Skeletal muscle tissue (tissue), 4 donors: ENCODE measurements around the gene CYP4F22. TPM values are rescaled to one million over a fixed set of nuclear protein-coding genes. Genes with fewer than 3 reads are reported as not detected.
"Not testable (repeated sequence)": the region's sequence is repeated elsewhere in the genome, so short reads cannot be mapped to it uniquely, and the experiment has no call there.

Experiments
- H3K27ac ChIP-seq: one replicate; pipeline ENCODE4 v1.7.0; 2013; ENCODE audit warnings: mild to moderate bottlenecking, low read depth, low read length, inconsistent platforms
- H3K27me3 ChIP-seq, 3 donors: one replicate each; pipeline ENCODE4 v1.7.0; 2013; ENCODE audit warnings: low read length in 3 of 3; ENCODE audit not compliant: control insufficient read depth in 3 of 3, insufficient read depth in 3 of 3
- H3K36me3 ChIP-seq, 3 donors: one replicate each; pipeline ENCODE4 v1.7.0; 2013; ENCODE audit warnings: low read length in 3 of 3; ENCODE audit not compliant: control insufficient read depth in 3 of 3, insufficient read depth in 3 of 3
- H3K4me1 ChIP-seq, 3 donors: one replicate each; pipeline ENCODE4 v1.7.0; 2013; ENCODE audit warnings: low read length in 3 of 3, mild to moderate bottlenecking in 3 of 3; ENCODE audit not compliant: control insufficient read depth in 3 of 3, insufficient read depth in 3 of 3
- H3K4me3 ChIP-seq, 3 donors: one replicate each; pipeline ENCODE4 v1.7.0; 2013; ENCODE audit warnings: low read length in 3 of 3
- H3K9ac ChIP-seq, 3 donors: one replicate each; pipeline ENCODE4 v1.7.0; 2013; ENCODE audit warnings: low read length in 3 of 3, mild to moderate bottlenecking in 3 of 3, moderate library complexity in 2 of 3, low read depth in 1 of 3
- H3K9me3 ChIP-seq, 3 donors: one replicate each; pipeline ENCODE4 v1.7.0; 2013; ENCODE audit warnings: low read length in 3 of 3; ENCODE audit not compliant: control insufficient read depth in 3 of 3
- total RNA-seq: library from RNA; depleted of rRNA; stranded (reverse); fragments of >200 nt; gene quantifications from one replicate; pipeline ENCODE4 v1.2.3, GENCODE V29; 2014
- donor health status: Osteomylitis.

CYP4F22 gene
- total RNA-seq, 1 donor from 2014 or later, result not detected

DNA sequence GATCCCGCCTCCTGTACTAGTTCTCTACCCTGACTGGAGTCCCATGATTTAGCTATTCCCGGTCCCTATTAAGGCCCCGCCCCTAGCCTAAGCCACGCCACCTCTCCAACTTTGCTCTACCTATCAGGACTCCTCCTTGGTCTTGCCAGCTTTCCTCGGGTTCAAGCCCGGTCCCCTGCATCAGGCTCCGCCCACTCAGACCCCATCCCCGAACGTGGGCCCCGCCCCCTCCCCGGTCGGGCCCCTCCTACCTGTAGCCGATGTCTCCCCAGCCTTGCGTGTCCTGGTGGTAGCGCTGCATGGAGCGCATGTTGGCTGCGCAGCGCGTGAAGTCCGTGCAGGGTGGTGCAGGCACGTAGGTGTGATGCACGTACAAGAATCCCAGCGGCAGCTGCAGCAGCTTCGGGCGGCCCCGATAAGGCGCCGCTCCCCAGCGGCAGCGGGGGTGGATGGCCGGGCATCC, 36.7 kb upstream of the CYP4F22 start:
- Histone ChIP-seq H3K4me1 (peaks cover 0 to 10% (median 8%) of the 10 kb centered on the region in 3 donors), H3K4me3 (no peak overlapping the region), H3K27me3 (peaks cover 23 to 26% (median 23%) of the 10 kb centered on the region in 3 donors), H3K9me3 (peaks cover 0 to 4% (median under 1%) of the 10 kb centered on the region in 3 donors), H3K9ac (no peak overlapping the region), H3K36me3 (no peaks in the 10 kb centered on the region), H3K27ac (no peak overlapping the region)

DNA sequence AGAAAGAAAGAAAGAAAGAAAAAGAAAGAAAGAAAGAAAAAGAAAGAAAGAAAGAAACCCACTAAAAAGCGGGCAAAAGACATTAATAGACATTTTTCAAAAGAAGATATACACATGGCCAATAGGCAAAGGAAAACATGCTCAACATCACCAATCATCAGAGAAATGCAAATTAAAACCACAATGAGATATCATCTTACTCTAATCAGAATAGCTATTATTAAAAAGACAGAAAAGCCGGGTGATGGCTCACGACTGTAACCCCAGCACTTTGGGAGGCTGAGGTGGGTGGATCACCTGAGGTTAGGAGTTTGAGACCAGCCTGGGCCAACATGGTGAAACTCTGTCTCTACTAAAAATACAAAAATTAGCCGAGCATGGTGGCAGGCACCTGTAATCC, 34.5 kb upstream of the CYP4F22 start:
- H3K36me3 ChIP-seq, H3K9me3 ChIP-seq, H3K27ac ChIP-seq, H3K4me3 ChIP-seq, H3K9ac ChIP-seq, H3K4me1 ChIP-seq: not testable (repeated sequence)
- H3K27me3 ChIP-seq, result peaks cover 16 to 18% (median 16%) of the 10 kb centered on the region in 3 donors

DNA sequence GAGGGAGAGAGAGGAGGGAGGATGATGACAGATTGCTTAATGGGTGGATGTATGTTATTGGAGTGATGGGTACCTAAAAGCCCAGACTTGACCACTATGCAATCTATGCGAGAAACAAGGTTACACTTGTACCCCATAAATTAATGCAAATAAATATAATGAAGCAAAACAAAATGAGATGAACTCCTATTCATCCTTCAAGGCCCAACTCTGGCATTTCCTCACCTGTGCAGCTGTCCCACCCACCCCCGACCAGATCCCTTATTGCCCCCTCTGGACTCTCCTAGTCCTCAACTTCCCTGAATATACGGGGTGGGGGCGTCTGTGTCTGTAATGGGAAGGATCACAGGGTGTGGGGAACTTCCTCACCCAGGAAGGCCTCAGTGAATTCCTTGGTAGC, 33.2 kb upstream of the CYP4F22 start:
- Histone ChIP-seq H3K36me3 (no peaks in the 10 kb centered on the region), H3K9me3 (peaks cover 0 to 4% (median 2%) of the 10 kb centered on the region in 3 donors), H3K9ac (no peak overlapping the region), H3K27me3 (peaks cover 3 to 6% (median 4%) of the 10 kb centered on the region in 3 donors), H3K27ac (no peak overlapping the region), H3K4me3 (no peak overlapping the region), H3K4me1 (no peaks in the 10 kb centered on the region)

GRCh38 chr19:15475611-15476010, 32.7 kb upstream of the CYP4F22 start:
- no peaks in the 10 kb centered on the region for H3K4me1 ChIP-seq
- no peak overlapping the region for H3K27ac ChIP-seq
- no peaks in the 10 kb centered on the region for H3K36me3 ChIP-seq
- H3K4me3 ChIP-seq, result no peak overlapping the region
- peaks cover 3 to 6% (median 4%) of the 10 kb centered on the region in 3 donors for H3K27me3 ChIP-seq
- H3K9me3 ChIP-seq, result peaks cover 0 to 4% (median 2%) of the 10 kb centered on the region in 3 donors
- no peak overlapping the region for H3K9ac ChIP-seq

GRCh38 chr19:15476325-15476724, 32.0 kb upstream of the CYP4F22 start:
- H3K36me3 ChIP-seq, result no peaks in the 10 kb centered on the region
- no peaks in the 10 kb centered on the region for H3K4me1 ChIP-seq
- H3K4me3 ChIP-seq, result no peak overlapping the region
- H3K27me3 ChIP-seq, result peaks cover 3 to 6% (median 4%) of the 10 kb centered on the region in 3 donors
- no peak overlapping the region for H3K27ac ChIP-seq
- no peak overlapping the region for H3K9ac ChIP-seq
- H3K9me3 ChIP-seq, result peaks cover 0 to 4% (median 2%) of the 10 kb centered on the region in 3 donors

- Histone ChIP-seq H3K27ac (no peak within 1 kb of the TSS), H3K9me3 (peaks cover 0 to 4% (median 2%) of the 10 kb centered on the region in 3 donors), H3K4me1 (no peaks in the 10 kb centered on the region), H3K36me3 (no peaks in the 10 kb centered on the region), H3K27me3 (peaks cover 0 to 3% (median 0%) of the 10 kb centered on the region in 3 donors), H3K9ac (no peak within 1 kb of the TSS), H3K4me3 (no peak within 1 kb of the TSS)
Observed at GRCh38 chr19:15479391-15480345, 28.7 kb upstream of the CYP4F22 start, which contains the start of gene PGLYRP2. Gene PGLYRP2 (minus strand): TSS chr19:15479501. CDS start chr19:15479371, 130 bp downstream.

- H3K36me3 ChIP-seq, H3K27ac ChIP-seq, H3K4me3 ChIP-seq, H3K27me3 ChIP-seq, H3K4me1 ChIP-seq, H3K9ac ChIP-seq, H3K9me3 ChIP-seq: not testable (repeated sequence)
Observed at GRCh38 chr19:15480996-15481395, 27.3 kb upstream of the CYP4F22 start.

DNA sequence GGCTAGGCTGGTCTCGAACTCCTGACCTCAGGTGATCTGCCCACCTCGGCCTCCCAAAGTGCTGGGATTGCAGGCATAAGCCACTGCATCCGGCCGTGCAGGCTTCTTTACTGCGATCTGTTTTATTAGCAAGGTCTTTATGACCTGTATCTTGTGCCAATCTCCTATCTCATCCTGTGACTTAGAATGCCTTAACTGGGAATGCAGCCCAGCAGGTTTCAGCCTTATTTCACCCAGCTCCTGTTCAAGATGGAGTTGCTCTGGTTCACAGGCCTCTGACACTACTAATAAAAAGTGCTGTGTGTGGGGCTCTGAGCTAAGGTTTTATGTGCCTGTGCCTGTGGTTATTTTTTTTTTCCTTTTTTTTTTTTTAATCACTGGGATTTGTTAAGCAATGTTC, 22.6 kb upstream of the CYP4F22 start:
- H3K9ac ChIP-seq, H3K9me3 ChIP-seq, H3K27ac ChIP-seq, H3K27me3 ChIP-seq, H3K4me3 ChIP-seq, H3K4me1 ChIP-seq, H3K36me3 ChIP-seq: not testable (repeated sequence)

- Histone ChIP-seq H3K9ac (no peak overlapping the region), H3K27me3 (no peaks in the 10 kb centered on the region), H3K36me3 (no peaks in the 10 kb centered on the region), H3K4me1 (no peaks in the 10 kb centered on the region), H3K27ac (no peak overlapping the region), H3K4me3 (no peak overlapping the region), H3K9me3 (no peaks in the 10 kb centered on the region)
Observed at GRCh38 chr19:15487038-15487437, 21.3 kb upstream of the CYP4F22 start.

DNA sequence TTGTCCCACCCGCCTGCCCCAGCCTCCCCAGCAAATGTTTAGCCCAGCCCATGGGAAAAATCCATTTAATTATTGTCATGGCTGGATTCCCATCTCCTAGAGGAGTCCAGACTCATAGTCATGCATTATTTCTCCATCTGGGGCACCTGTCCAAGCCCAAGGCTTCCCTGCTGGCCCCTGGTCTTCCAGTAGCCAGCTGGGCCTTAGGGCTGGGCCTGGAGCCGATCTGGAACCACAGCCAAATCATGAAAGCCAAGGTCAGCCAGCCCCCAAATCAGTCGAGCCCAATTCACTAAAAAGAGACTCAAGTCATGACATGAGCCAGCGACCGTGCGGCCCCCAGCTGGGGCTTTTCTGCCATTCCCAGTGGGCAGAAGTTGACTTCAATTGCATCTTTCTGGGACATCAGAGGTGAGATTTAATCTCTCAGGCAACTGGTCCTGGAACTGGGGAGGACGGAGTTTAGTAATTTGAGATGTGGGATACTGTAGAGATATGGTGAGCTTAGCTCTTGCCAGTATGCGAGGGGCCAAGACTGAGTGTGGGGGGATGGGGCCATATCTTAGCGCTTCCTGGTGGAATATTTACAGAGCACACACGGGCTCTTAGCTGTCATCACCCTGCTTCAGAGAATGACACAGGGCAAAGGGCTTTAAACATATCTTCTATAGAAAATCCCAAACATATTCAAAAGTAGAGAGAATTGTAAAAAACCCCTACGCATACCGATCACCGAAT, 19.7 kb upstream of the CYP4F22 start:
- Histone ChIP-seq H3K4me1 (no peaks in the 10 kb centered on the region), H3K4me3 (no peak overlapping the region), H3K27ac (no peak overlapping the region), H3K27me3 (no peaks in the 10 kb centered on the region), H3K9me3 (no peaks in the 10 kb centered on the region), H3K9ac (no peak overlapping the region), H3K36me3 (no peaks in the 10 kb centered on the region)
